Measurements from ENCODE around the gene HPSE2. TPM values are rescaled to one million over a fixed set of nuclear protein-coding genes. Genes with fewer than 3 reads are reported as not detected.

The HPSE2 gene
- total and polyA plus RNA-seq, 2 of the 13 experiments (the other 11 are each of a cell fraction or from before 2014, with no cell fraction given): 0.01 TPM; not detected in 1

GRCh38 chr10:98570834-98571233 lies 664.8 kb downstream of the HPSE2 start:
- no peaks in the 10 kb centered on the region for H3K79me2 ChIP-seq (ENCODE audit: insufficient read depth, low read length)
- no peak overlapping the region for H3K9ac ChIP-seq (ENCODE audit: insufficient read depth, low read depth, low read length)
- DNase-seq (ENCODE audit: low spot score): no peak
- H2AFZ ChIP-seq (ENCODE audit: low read length): no peak overlapping the region
- no peak for TF ChIP-seq ZFAT (CRISPR knock-in tag; conservative IDR thresholded peaks at IDR 0.05)
- TF ChIP-seq ZNF318 (CRISPR knock-in tag; IDR thresholded peaks at IDR 0.05): no peak
- no peak for TF ChIP-seq MTERF4 (CRISPR knock-in tag; IDR thresholded peaks at IDR 0.05)
- TF ChIP-seq KMT2B (CRISPR knock-in tag; IDR thresholded peaks at IDR 0.05): no peak
- ATAC-seq: no peak
- H4K20me1 ChIP-seq (ENCODE audit: insufficient read depth, low read length): no peaks in the 10 kb centered on the region
- BruUV-seq (replicated peaks): no TSS peak
- H3K4me2 ChIP-seq (ENCODE audit: low read depth, low read length): no peak overlapping the region
- no peaks in the 10 kb centered on the region for H3K4me1 ChIP-seq (ENCODE audit: insufficient read depth, low read length)
- H3K9me3 ChIP-seq (ENCODE audit: low read length): no peaks in the 10 kb centered on the region
- no peak for FAIRE-seq
- ChIA-PET POLR2A (no interaction called here), CTCF (ENCODE audit: low intra/inter-chr PET ratio, low total read pairs) (no interaction called here)
- no peak overlapping the region for H3K27ac ChIP-seq (ENCODE audit: extremely low read length, insufficient read depth, low read length)
- H3K36me3 ChIP-seq (replicated peaks in 1 of 2; ENCODE audit: control insufficient read depth in 1 of 2, insufficient read depth in 2 of 2, low read length in 2 of 2): no peaks in the 10 kb centered on the region
- no peaks in the 10 kb centered on the region; a peak in 1 of 5 replicates for H3K27me3 ChIP-seq (ENCODE audit: control insufficient read depth in 1 of 2, insufficient read depth in 2 of 2, low read length in 2 of 2)
- in situ Hi-C loops (cut with HindIII; ENCODE audit: extremely low pct_ligation_motif_present, low pct_unique_long_range_greater_than_20kb) (no loop called here), intact Hi-C loops (cut with micrococcal nuclease; ENCODE audit: unreplicated experiment) (no loop called here)
- H3K4me3 ChIP-seq (replicated peaks in 1 of 3; ENCODE audit: insufficient read depth in 1 of 3, low read depth in 2 of 3, low read length in 3 of 3): no peak overlapping the region
- 7% methylated on average over 5 of the region's 5 CpGs for WGBS (ENCODE audit: low lambda C conversion rate)
